ENCODE results near the gene SHISAL1. TPM values are rescaled to one million over a fixed set of nuclear protein-coding genes. Genes with fewer than 3 reads are reported as not detected.

SHISAL1 gene
- total RNA-seq, 1 donor from 2014 or later: 0.58 TPM

GRCh38 chr22:44342347-44342956 is 29.7 kb upstream of the SHISAL1 start:
- Mint-ChIP-seq H3K4me1 (peaks cover 9% of the 10 kb centered on the region), H3K9me3 (no peaks in the 10 kb centered on the region), H3K27ac (no peak overlapping the region), H3K36me3 (no peaks in the 10 kb centered on the region), H3K27me3 (ENCODE audit: low read depth) (peaks cover 42% of the 10 kb centered on the region), H3K4me3 (no peak overlapping the region)
- TF ChIP-seq CTCF (IDR thresholded peaks at IDR 0.05; ENCODE audit: unreplicated experiment): no peak
- DNase-seq (ENCODE audit: low spot score in 2 of 2, unreplicated experiment in 2 of 2): no peak

- H3K27ac Mint-ChIP-seq: no peak overlapping the region
These were observed 28.9 kb upstream of the SHISAL1 start for GRCh38 chr22:44341431-44342346.

GRCh38 chr22:44340271-44341239 is 27.8 kb upstream of the SHISAL1 start:
- Mint-ChIP-seq H3K9me3 (no peaks in the 10 kb centered on the region), H3K4me3 (no peak overlapping the region), H3K4me1 (peaks cover 11% of the 10 kb centered on the region), H3K27ac (no peak overlapping the region), H3K36me3 (no peaks in the 10 kb centered on the region), H3K27me3 (ENCODE audit: low read depth) (peaks cover 34% of the 10 kb centered on the region)
- no peak for TF ChIP-seq CTCF (IDR thresholded peaks at IDR 0.05; ENCODE audit: unreplicated experiment)
- no peak for DNase-seq (ENCODE audit: low spot score in 2 of 2, unreplicated experiment in 2 of 2)

More at GRCh38 chr22:44341431-44342346, 28.9 kb upstream of the SHISAL1 start:
- TF ChIP-seq CTCF (IDR thresholded peaks at IDR 0.05; ENCODE audit: unreplicated experiment): no peak
- no peaks in the 10 kb centered on the region for H3K9me3 Mint-ChIP-seq
- H3K4me3 Mint-ChIP-seq: no peak overlapping the region
- DNase-seq (ENCODE audit: low spot score in 2 of 2, unreplicated experiment in 2 of 2): no peak
- H3K36me3 Mint-ChIP-seq: no peaks in the 10 kb centered on the region
- peaks cover 11% of the 10 kb centered on the region for H3K4me1 Mint-ChIP-seq
- H3K27me3 Mint-ChIP-seq (ENCODE audit: low read depth): peaks cover 35% of the 10 kb centered on the region

- H3K27ac Mint-ChIP-seq: no peak overlapping the region
- no peaks in the 10 kb centered on the region for H3K36me3 Mint-ChIP-seq
- H3K4me1 Mint-ChIP-seq: peaks cover 11% of the 10 kb centered on the region
- no peak overlapping the region for H3K4me3 Mint-ChIP-seq
- peaks cover 23% of the 10 kb centered on the region for H3K27me3 Mint-ChIP-seq (ENCODE audit: low read depth)
- no peaks in the 10 kb centered on the region for H3K9me3 Mint-ChIP-seq
- DNase-seq (ENCODE audit: low spot score in 2 of 2, unreplicated experiment in 2 of 2): no peak
- TF ChIP-seq CTCF (IDR thresholded peaks at IDR 0.05; ENCODE audit: unreplicated experiment): no peak
These were observed 26.2 kb upstream of the SHISAL1 start for GRCh38 chr22:44338906-44339305.

- peaks cover 11% of the 10 kb centered on the region for H3K4me1 Mint-ChIP-seq
- DNase-seq (ENCODE audit: low spot score in 2 of 2, unreplicated experiment in 2 of 2): no peak
- TF ChIP-seq CTCF (IDR thresholded peaks at IDR 0.05; ENCODE audit: unreplicated experiment): no peak
These were observed 25.5 kb upstream of the SHISAL1 start for GRCh38 chr22:44338177-44338810.

More at GRCh38 chr22:44338177-44338810, 25.5 kb upstream of the SHISAL1 start:
- no peaks in the 10 kb centered on the region for H3K36me3 Mint-ChIP-seq
- H3K27me3 Mint-ChIP-seq (ENCODE audit: low read depth): peaks cover 19% of the 10 kb centered on the region
- H3K27ac Mint-ChIP-seq: no peak overlapping the region
- no peak overlapping the region for H3K4me3 Mint-ChIP-seq
- no peaks in the 10 kb centered on the region for H3K9me3 Mint-ChIP-seq

Measured in mesothelial cell of epicardium (in vitro differentiated cells).